Posterior cingulate gyrus (tissue), 11 donors: ENCODE data around the gene ADAMTS4.

Experiments
- DNase-seq, 10 donors: peaks; one replicate each; pipeline versions ENCODE4 v3.0.0 to v3.0.0-alpha.2; 2020 to 2021; ENCODE audit warnings: mixed read lengths in 3 of 10
- intact Hi-C: fragments of 100-400 bp; cut with DNase I; formaldehyde crosslinking; loops from one replicate; pipeline ENCODE4 v1.15.1; 2023

The ADAMTS4 gene

GRCh38 chr1:161177112-161177935 is 21.5 kb downstream of the ADAMTS4 start, which contains the start of gene B4GALT3:
Gene B4GALT3, minus strand, starts transcription at chr1:161177507. Its CDS starts 1,447 bp downstream, at chr1:161176060.
- intact Hi-C loops: loop anchor here (10.0 kb wide), 1 partner anchor 47 kb away; the partner anchor contains the start of genes APOA2 and TOMM40L
- DNase-seq: peak; percentile 82 to 99 (median 94)

GRCh38 chr1:161176468-161177111 is 22.3 kb downstream of the ADAMTS4 start:
- DNase-seq: peak in 2 of 10 donors; percentile 22 to 53
- intact Hi-C loops: loop anchor here (10.0 kb wide), 1 partner anchor 48 kb away; the partner anchor contains the start of genes APOA2 and TOMM40L

GRCh38 chr1:161175771-161176453 is 22.9 kb downstream of the ADAMTS4 start:
- peak in 2 of 10 donors; percentile 61 to 63 for DNase-seq
- intact Hi-C loops: loop anchor here (10.0 kb wide), 1 partner anchor 49 kb away; the partner anchor contains the start of genes APOA2 and TOMM40L

GRCh38 chr1:161174911-161175310 is 23.9 kb downstream of the ADAMTS4 start:
- intact Hi-C loops: loop anchor here (10.0 kb wide), 1 partner anchor 50 kb away; the partner anchor contains the start of genes APOA2 and TOMM40L
- DNase-seq: peak in 2 of 10 donors; percentile 62 to 66

GRCh38 chr1:161173711-161174110 is 25.1 kb downstream of the ADAMTS4 start:
- intact Hi-C loops: loop anchor here (10.0 kb wide), 1 partner anchor 51 kb away; the partner anchor contains the start of genes APOA2 and TOMM40L
- peak in 2 of 10 donors; percentile 44 to 65 for DNase-seq

- DNase-seq: peak in 3 of 10 donors; percentile 4 to 49 (median 8)
These were observed 26.0 kb downstream of the ADAMTS4 start for GRCh38 chr1:161172776-161173376.

GRCh38 chr1:161172349-161172748 is 26.5 kb downstream of the ADAMTS4 start:
- peak in 2 of 10 donors; percentile 4 for DNase-seq
- intact Hi-C loops: loop anchor here (10.0 kb wide), 1 partner anchor 52 kb away; the partner anchor contains the start of genes APOA2 and TOMM40L

More at GRCh38 chr1:161172776-161173376, 26.0 kb downstream of the ADAMTS4 start:
- intact Hi-C loops: loop anchor here (10.0 kb wide), 1 partner anchor 52 kb away; the partner anchor contains the start of genes APOA2 and TOMM40L

- intact Hi-C loops: loop anchor here (10.0 kb wide), 1 partner anchor 53 kb away; the partner anchor contains the start of genes APOA2 and TOMM40L
- DNase-seq: peak in 2 of 10 donors; percentile 62 to 83
These were observed 27.2 kb downstream of the ADAMTS4 start for GRCh38 chr1:161171696-161172095.

- DNase-seq: peak in 1 of 10 donors; percentile 37
- intact Hi-C loops: loop anchor here (10.0 kb wide), 1 partner anchor 54 kb away; the partner anchor contains the start of genes APOA2 and TOMM40L
These were observed 27.7 kb downstream of the ADAMTS4 start for GRCh38 chr1:161171191-161171590.

GRCh38 chr1:161168906-161169305 is 29.9 kb downstream of the ADAMTS4 start:
- DNase-seq: peak in 3 of 10 donors; percentile 18 to 34 (median 33)
- intact Hi-C loops: no loop called here

- intact Hi-C loops: no loop called here
- peak in 2 of 10 donors; percentile 76 to 85 for DNase-seq
These were observed 31.9 kb downstream of the ADAMTS4 start for GRCh38 chr1:161166669-161167548.

- intact Hi-C loops: no loop called here
These were observed 32.8 kb downstream of the ADAMTS4 start, which contains the start of gene PPOX for GRCh38 chr1:161165742-161166668. Gene PPOX, plus strand, starts transcription at chr1:161166426. Its CDS starts 422 bp downstream, at chr1:161166848.

GRCh38 chr1:161164901-161165610 is 33.8 kb downstream of the ADAMTS4 start:
- intact Hi-C loops: no loop called here
- peak in 3 of 10 donors; percentile 51 to 68 (median 65) for DNase-seq

More at GRCh38 chr1:161165742-161166668, 32.8 kb downstream of the ADAMTS4 start, which contains the start of gene PPOX:
- DNase-seq: peak; percentile 96 to 100 (median 98)

- DNase-seq: peak in 2 of 10 donors; percentile 33 to 40
- intact Hi-C loops: no loop called here
These were observed 35.1 kb downstream of the ADAMTS4 start for GRCh38 chr1:161163793-161164192.

- DNase-seq: peak in 1 of 10 donors; percentile 46
- intact Hi-C loops: no loop called here
These were observed 36.0 kb downstream of the ADAMTS4 start for GRCh38 chr1:161162806-161163205.

- DNase-seq: peak in 1 of 10 donors; percentile 10
- intact Hi-C loops: no loop called here
These were observed 36.8 kb downstream of the ADAMTS4 start for GRCh38 chr1:161162052-161162451.
